ENCODE data around the gene DDX3X. TPM values are rescaled to one million over a fixed set of nuclear protein-coding genes. Genes with fewer than 3 reads are reported as not detected.

DDX3X gene
- polyA plus RNA-seq, 1 donor (not counting 4 experiments of a cell fraction or from before 2014, with no cell fraction given), result 127 TPM

- Histone ChIP-seq H3K36me3 (ENCODE audit: control insufficient read depth in 2 of 2, extremely low read depth in 1 of 2, insufficient read depth in 2 of 2, low read length in 2 of 2) (no peaks in the 10 kb centered on the region), H3K9ac (ENCODE audit: control insufficient read depth, extremely low read depth, insufficient read depth, low read length) (peak overlapping the region; percentile 47), H3K27ac (ENCODE audit: control insufficient read depth, insufficient read depth, low read length) (peak overlapping the region; percentile 65), H3K9me3 (ENCODE audit: control insufficient read depth, low read depth, low read length) (no peaks in the 10 kb centered on the region), H3K4me1 (ENCODE audit: control insufficient read depth, extremely low read depth, insufficient read depth, low read length) (peaks cover 17% of the 10 kb centered on the region), H3K27me3 (ENCODE audit: control insufficient read depth, extremely low read depth, insufficient read depth, low read length) (no peaks in the 10 kb centered on the region), H4K20me1 (ENCODE audit: control insufficient read depth, extremely low read depth, insufficient read depth, low read length) (no peaks in the 10 kb centered on the region), H3K4me2 (ENCODE audit: control insufficient read depth, extremely low read depth, insufficient read depth, low read depth, low read length) (peak overlapping the region; percentile 51), H3K9me1 (ENCODE audit: control insufficient read depth, extremely low read depth, insufficient read depth, low read length) (no peaks in the 10 kb centered on the region), H3K4me3 (ENCODE audit: control insufficient read depth in 2 of 3, extremely low read depth in 1 of 3, insufficient read depth in 2 of 3, low read depth in 1 of 3, low read length in 3 of 3) (no peak overlapping the region), H2AFZ (ENCODE audit: control insufficient read depth, low read length) (peak overlapping the region; percentile 42), H3K79me2 (ENCODE audit: control insufficient read depth, insufficient read depth, low read length) (no peaks in the 10 kb centered on the region)
- no peak for DNase-seq (ENCODE audit: low read depth, low spot score)
- TF ChIP-seq EZH2 (IDR thresholded peaks at IDR 0.05; ENCODE audit: low read length), result no peak
- no peak for TF ChIP-seq CTCF (optimal IDR thresholded peaks at IDR 0.05 in 1 of 3, IDR thresholded peaks at IDR 0.05 in 1 of 3, conservative IDR thresholded peaks at IDR 0.05 in 1 of 3; ENCODE audit: extremely low read depth in 1 of 3, insufficient read depth in 2 of 3, low read length in 3 of 3)
- no peak for FAIRE-seq
- dilution Hi-C loops (cut with MboI; ENCODE audit: extremely low pct_ligation_motif_present, low sequenced_read_pairs), result no loop called here
These were observed 50.2 kb downstream of the DDX3X start for GRCh38 chrX:41384051-41384705.

GRCh38 chrX:41386222-41386990 lies 52.4 kb downstream of the DDX3X start:
- no peak for TF ChIP-seq EZH2 (IDR thresholded peaks at IDR 0.05; ENCODE audit: low read length)
- TF ChIP-seq CTCF (optimal IDR thresholded peaks at IDR 0.05 in 1 of 3, IDR thresholded peaks at IDR 0.05 in 1 of 3, conservative IDR thresholded peaks at IDR 0.05 in 1 of 3; ENCODE audit: extremely low read depth in 1 of 3, insufficient read depth in 2 of 3, low read length in 3 of 3), result no peak
- Histone ChIP-seq H3K4me3 (ENCODE audit: control insufficient read depth in 2 of 3, extremely low read depth in 1 of 3, insufficient read depth in 2 of 3, low read depth in 1 of 3, low read length in 3 of 3) (no peak overlapping the region), H3K4me2 (ENCODE audit: control insufficient read depth, extremely low read depth, insufficient read depth, low read depth, low read length) (no peak overlapping the region), H3K27me3 (ENCODE audit: control insufficient read depth, extremely low read depth, insufficient read depth, low read length) (no peaks in the 10 kb centered on the region), H2AFZ (ENCODE audit: control insufficient read depth, low read length) (no peak overlapping the region), H3K27ac (ENCODE audit: control insufficient read depth, insufficient read depth, low read length) (no peak overlapping the region), H3K9ac (ENCODE audit: control insufficient read depth, extremely low read depth, insufficient read depth, low read length) (no peak overlapping the region), H3K4me1 (ENCODE audit: control insufficient read depth, extremely low read depth, insufficient read depth, low read length) (peaks cover 19% of the 10 kb centered on the region), H4K20me1 (ENCODE audit: control insufficient read depth, extremely low read depth, insufficient read depth, low read length) (no peaks in the 10 kb centered on the region), H3K36me3 (ENCODE audit: control insufficient read depth in 2 of 2, extremely low read depth in 1 of 2, insufficient read depth in 2 of 2, low read length in 2 of 2) (no peaks in the 10 kb centered on the region), H3K79me2 (ENCODE audit: control insufficient read depth, insufficient read depth, low read length) (no peaks in the 10 kb centered on the region), H3K9me3 (ENCODE audit: control insufficient read depth, low read depth, low read length) (no peaks in the 10 kb centered on the region), H3K9me1 (ENCODE audit: control insufficient read depth, extremely low read depth, insufficient read depth, low read length) (no peaks in the 10 kb centered on the region)
- dilution Hi-C loops (cut with MboI; ENCODE audit: extremely low pct_ligation_motif_present, low sequenced_read_pairs), result no loop called here
- DNase-seq (ENCODE audit: low read depth, low spot score) (no peak), FAIRE-seq (no peak)

All from keratinocyte (primary cell).